DMS79 (cell line): ENCODE measurements around the gene NLRP7.

ENCODE experiments used
- DNase-seq: peaks from one replicate; lab custom pipeline; 2025; lab: John Stamatoyannopoulos, UW

The NLRP7 gene

GRCh38 chr19:54873990-54874389 is 73.3 kb downstream of the NLRP7 start, which contains the start of gene FCAR:
Gene FCAR (plus strand): TSS chr19:54874235. CDS start chr19:54874290, 55 bp downstream.
- DNase-seq = no peak
